HG03064 (cell line): Measurements from ENCODE around the gene GUCY1A2.

Source experiments
- ATAC-seq: cut with Tn5 transposase; IDR thresholded peaks from one replicate; pipeline ENCODE4 v1.9.1; 2021; ENCODE audit warnings: low read depth; ENCODE audit not compliant: unreplicated experiment

The GUCY1A2 gene

DNA sequence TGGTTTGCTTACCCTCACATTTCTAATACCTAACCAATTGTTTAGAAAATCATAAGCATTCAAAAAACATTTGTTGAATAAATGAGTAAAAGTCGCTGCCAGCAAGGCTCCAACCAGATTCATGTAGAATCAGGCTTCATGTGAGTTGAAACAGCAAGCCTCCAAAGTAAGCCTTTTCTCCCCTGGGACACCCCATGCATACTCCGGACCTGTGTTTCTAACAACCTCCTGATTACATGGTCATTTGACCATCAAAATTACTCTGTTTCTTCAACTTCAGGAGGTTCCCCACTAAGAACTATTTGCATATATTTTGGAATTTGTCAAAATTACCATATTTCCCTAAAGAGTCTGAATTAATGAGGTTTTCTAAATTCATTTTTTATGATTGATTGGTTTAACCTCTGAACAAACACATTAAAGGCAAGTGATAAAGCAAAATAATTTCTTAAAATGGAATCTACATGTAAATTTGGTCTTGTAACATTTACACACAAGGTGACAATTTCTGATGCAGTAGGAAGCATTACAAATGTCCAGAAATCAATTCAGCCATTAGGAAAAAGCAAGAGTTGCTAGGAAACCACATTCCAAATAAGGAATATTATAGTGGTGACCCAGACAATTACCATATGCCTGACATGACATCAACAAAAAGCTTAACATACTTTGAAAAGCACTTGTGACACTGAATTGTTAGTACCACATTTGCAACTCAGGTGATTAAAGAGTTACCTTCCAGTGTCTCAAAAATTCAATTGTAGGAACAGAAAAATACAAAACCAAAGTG, 252.6 kb downstream of the GUCY1A2 start:
- ATAC-seq, result no peak

DNA sequence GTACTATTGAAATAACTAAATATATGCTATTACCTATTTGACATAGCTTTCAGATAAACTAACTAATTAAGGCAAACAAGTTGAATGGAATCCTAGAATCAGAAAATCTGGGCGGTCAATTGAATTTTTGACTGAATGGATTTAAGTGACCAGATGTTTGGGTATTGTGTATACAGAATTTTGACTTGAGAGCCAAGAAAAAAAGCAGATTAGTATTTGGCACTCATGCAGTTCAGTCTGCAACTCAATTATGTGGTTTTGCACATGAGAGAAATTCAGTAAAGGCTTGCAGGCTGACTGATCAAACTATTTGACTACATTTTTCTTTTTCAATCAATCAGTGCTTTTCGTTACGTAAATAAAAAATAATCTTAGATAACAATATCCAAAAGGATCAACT, 254.8 kb downstream of the GUCY1A2 start:
- no peak for ATAC-seq

DNA sequence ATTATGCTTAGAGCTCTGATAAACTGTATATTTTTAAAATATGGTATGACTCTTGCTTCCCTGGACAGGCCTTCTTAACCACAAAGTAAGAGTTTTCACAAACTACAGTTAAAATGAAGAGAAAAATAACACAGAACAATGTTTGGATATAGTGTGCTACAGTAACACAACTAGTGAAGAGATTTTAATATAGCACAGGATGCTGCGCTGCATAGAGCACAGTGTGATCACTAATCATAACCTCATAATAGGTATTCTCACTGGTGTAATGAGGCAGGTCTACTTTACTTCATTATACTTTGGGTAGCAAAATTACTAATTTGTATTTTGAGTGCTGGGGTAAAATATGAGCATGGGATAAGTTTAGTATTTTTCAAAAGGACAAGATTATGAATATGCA, 256.5 kb downstream of the GUCY1A2 start:
- ATAC-seq, result no peak

DNA sequence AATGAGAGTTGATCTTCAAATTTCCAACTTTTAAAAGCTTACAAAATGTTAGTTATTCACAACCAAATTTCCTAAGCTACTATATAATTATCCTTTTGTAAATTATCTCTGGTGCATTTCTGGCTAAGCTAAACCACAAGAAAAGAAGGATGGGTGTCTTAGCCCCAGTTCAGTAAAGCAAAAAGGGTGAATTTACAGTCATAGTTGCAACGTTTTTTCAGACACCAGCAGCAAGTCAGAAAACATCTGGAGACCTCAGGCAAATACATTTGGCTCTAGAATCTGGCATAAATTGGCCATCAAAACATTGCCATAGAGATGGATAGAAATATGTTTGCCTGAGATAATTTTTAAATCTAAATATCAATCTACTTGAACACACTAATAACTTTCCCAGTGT, 257.0 kb downstream of the GUCY1A2 start:
- ATAC-seq, result no peak

DNA sequence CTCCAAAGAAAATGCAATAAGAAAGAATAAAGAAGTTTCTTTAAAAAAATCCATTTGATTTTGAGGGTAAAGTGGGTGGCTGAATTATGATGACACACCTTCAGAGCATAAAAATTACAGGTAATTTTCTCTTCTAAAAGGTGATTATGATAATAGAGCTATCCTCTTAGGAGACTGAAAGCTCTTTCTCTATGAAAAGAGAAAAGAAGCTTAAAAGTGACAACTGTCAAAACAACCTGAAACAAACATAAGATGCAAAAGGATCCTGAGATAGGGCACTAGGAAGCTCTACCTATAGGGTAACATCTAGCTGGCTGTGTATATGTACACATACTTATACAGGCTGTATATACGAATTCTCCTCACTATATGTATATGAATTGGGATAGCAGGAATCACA, 270.2 kb downstream of the GUCY1A2 start:
- ATAC-seq, result no peak

DNA sequence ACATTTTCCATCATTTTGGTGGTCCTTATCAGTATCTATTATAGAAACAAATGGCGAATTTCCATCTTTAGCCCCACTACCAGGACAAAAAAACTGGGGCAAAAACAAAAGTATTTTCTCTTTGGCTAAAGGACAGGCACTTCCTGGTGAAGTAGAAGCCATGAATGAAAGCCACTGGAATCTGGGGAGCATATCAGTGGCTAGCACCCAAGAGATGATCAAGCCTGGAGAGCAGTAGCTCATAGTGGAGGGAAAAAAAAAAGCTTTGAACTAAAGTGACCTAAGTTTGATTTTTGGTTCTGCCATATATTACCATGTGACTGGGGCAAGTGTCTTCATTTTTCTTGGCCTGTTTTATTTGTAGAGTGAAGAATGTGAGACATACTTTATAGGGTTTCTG, 272.3 kb downstream of the GUCY1A2 start:
- no peak for ATAC-seq

DNA sequence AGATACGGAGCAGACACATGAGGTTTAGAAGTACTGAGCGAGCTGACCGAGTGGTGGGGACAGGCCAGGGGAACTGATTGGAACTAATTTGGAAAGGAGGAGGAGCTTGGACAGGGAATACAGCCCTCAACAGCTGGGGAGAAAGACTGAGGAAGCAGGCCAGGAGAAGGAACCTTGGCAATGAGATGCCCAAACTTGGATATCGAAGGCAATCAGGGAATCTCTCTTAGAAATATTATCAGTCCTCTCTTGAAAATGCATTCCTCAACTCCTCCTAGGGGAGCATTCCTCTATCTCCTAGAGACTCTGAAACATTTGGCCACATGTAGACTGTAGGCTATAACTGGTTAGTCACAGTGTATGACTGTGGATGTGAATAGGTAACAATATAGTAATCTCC, 284.6 kb downstream of the GUCY1A2 start:
- no peak for ATAC-seq

DNA sequence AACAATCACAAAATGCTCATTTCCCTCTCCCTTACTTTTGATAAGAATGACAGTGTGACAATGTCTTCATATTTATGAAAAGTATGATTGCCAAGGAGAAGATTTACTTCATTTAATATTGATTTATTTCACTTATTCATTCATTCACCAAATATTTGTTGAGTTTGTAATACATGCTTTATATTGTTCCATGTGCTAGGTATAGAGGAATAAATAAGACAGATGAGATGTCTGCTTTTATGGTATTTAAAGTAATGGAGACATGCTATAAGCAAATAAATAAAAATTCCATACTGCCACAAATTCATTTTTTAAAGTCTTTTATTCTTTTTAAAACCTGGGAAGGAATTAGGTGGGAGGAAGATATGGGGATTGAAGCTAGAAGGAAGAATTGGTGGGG, 289.4 kb downstream of the GUCY1A2 start:
- no peak for ATAC-seq

DNA sequence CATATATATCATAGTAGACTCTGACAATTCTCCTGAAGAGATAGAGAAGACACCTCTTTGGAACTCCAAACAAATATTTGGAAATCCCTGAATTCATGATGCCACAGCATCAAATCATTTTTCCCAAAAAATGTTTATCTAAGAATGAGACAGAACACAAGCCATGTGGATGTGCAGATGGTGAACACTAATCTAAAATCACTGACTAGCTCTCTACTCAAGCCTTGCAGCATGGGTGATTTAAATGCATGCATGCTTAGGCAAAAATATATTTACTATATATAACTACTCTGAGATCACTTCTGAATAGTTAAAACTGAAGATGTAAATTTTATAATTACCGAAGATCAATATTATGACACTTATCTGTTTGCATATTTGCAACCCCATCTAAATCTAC, 289.9 kb downstream of the GUCY1A2 start:
- no peak for ATAC-seq

DNA sequence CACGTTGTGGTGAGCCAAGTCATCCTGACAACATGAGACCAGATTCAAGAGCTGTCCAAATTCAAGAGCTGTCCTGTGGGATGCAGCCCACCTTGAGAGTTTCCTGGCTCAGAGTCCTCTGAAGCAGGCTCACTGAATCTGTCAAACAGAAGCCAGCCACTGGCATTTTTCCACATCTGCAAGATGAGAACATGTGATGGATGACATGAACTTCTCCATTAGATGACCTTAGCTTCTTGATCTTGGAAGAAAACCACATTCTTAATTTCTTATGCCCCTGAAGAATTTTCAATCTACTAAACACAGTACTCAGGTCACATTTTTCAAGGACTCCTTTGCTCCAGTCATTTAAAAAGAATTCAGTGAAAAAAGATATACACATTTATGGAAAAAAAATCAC, 291.0 kb downstream of the GUCY1A2 start:
- no peak for ATAC-seq

DNA sequence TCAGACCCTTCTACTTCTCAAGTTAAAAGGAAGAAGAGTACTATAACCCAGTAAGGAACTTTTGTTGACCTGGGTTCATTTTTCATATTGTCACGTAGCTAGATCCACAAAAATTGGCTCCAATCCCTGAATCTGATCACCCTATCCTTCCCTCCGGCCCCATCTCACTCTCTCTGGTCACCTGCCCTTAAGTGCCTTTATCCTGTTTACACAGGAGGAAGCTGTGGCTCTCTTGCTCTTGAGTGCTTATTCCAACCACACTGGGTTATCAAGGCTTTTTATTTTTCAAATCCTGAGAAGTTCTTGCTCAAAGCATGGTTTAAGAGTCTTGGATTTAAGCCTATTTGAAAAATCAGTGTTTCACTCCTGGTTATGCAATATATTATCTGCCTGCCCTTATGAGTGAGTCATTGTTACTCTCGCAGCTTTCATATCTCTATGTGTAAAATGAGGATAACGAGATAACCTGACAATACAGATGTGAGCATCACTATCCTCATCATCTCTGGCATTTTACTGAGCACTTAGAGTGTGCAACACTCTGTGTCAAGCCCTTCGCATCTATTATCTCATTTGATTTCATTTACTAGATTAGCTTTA, 293.9 kb downstream of the GUCY1A2 start:
- no peak for ATAC-seq

DNA sequence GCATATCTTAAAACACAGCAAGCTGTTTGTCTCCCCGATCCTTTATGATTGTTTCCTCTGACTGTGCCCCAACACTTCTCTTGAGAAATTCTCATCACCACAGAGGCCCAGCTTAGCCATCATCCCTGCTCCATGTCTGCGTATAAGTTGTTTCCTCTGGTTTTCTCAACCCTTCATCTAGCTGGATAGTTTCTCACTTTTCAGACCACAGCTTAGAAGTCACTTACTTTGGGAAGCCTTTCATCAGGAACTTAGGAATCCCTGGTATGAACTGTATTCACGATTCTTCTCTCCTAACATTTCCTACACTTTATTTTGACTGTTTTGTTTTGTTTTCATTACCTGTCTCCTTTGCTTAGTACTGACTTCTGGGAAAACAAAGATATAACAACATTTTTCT, 295.2 kb downstream of the GUCY1A2 start:
- no peak for ATAC-seq

DNA sequence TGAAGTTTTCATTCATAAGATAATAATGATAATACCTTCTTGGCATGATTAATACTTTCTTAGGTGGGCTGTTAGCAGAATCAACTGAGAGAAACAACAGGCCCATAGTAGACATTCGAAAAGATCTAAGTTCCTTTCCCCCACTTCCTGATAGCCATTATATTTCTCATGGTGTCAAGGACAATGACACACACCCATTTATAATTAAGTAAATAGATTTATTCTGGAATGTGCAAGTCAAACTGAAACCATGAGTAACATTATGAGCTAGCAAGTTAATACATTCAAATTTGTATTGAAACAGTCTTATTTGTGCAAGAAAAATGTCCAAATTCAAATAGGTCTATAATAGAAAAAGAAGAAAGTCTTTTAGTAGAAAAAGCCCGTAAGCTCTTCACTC, 301.1 kb downstream of the GUCY1A2 start:
- no peak for ATAC-seq

DNA sequence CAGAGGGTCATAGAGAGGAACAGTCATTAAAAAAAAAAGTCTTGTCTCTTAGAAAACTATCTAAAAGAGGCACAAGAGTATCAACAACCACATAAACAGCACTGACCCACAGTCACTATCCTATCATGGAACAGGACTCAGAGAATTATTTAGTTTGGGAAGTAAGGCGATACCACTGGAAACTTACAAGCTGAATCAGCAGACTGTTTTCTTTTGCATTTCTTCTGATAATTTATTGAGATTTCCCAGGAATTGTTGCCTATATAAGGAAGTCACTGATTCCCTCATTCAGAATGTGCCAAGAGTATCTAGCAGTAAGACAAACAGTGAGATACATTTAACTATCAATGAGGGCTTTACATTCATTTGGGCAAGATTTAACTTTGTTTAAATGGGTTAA, 304.1 kb downstream of the GUCY1A2 start:
- ATAC-seq, result no peak

DNA sequence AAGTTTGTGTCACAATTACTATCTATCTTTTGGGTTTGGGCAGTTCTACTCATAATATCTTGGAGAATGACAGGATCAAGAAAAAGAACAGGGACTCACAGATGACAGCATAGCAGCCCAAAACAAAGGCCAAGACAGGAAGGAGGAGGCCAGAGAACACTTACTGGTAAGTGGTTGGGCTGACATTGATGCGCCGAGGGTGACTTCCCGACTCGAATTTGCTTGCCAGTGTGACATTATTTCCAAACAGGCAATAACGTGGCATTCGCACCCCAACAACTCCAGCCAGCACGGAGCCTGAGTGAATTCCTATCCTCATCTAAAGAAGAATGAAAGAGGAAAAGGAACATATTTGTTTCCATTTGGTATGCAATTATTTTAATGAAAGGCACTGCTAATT, 309.9 kb downstream of the GUCY1A2 start:
- ATAC-seq, result no peak

DNA sequence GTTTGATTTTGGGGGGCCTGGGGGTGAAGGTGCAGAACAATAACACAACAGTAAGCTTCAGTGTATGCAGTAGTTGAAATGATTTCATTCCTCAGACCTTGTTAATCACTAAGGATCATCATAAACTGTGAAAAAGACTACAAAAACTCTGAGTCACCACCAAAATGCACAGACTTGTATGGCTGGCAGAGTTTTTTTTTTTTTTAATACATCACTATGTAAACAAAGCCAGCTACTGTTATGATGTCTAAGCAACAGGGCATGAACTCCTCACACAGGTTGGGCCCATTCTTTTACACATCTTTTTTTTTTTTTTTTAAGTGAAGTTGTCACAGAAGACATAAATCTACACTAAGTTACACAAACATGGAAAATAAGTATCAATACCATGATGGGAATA, 311.9 kb downstream of the GUCY1A2 start:
- ATAC-seq, result no peak

DNA sequence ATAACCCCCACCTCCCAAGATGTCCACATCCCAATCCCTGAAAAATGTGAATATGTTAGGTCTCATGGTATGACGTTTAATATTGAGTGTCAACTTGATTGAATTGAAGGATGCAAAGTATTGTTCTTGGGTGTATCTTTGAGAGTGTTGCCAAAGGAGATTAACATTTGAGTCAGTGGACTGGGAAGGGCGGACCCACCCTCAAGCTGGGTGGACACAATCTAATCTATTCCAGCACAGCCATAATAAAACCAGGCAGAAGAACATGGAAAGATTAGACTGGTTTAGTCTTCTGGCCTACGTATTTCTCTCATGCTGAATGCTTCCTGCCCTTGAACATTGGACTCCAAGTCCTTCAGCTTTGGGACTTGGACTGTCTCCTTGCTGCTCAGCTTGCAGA, 315.5 kb downstream of the GUCY1A2 start:
- no peak for ATAC-seq

DNA sequence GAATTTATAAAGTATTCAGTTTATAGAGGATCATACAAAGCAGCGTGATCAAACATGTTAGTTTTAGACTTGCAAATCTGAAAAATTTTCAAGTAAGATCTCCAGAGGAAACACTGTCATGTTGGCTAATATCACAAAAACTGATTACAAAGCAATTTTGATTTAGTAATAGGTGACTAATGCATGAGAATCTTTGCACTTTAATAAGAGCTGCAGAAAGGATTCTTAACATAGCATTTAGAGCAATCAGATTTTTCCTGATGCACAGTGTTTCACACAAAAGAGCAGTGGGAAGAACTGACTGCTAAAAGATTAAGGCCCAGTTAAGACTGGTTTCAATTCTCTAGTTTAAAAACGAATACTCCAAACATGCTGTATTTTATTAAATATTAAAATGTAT, 321.2 kb downstream of the GUCY1A2 start:
- no peak for ATAC-seq

DNA sequence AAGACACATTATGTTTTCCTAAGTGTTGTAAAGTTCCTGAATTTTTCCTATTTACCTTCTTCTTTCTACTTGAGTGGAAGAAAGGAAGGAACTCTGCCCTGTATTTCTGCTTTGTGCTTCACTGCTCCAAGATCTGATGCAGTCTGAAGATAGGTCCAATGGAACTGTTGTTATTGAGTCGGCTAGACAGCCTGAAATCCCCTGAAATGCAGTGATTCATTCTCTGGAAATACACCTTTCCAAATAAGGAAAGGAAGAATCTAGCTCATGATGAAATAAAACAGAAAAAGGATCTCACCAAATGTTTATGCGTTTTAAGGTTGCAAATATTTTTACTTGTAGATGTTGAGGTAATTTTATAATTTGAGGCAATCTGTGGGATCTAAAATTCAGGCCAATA, 322.8 kb downstream of the GUCY1A2 start:
- no peak for ATAC-seq

DNA sequence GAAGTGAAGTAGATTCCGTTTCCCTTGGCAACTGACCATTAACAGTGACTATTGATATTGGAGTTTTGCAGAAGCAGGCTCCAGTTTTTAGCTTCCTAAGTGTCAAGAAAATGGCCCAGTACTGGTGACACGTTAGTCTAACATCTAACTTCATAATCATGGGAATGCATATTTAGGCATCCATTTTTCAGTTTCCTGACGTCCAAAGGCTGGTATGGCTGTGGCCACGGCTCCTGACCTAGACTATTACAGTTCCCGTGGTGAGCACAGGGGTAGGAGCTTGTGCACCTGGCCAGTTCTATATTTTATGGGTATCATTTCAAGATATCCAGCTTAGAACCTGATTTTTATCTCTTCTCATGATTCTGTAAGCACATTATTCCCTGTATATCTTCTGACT, 323.8 kb downstream of the GUCY1A2 start:
- no peak for ATAC-seq

DNA sequence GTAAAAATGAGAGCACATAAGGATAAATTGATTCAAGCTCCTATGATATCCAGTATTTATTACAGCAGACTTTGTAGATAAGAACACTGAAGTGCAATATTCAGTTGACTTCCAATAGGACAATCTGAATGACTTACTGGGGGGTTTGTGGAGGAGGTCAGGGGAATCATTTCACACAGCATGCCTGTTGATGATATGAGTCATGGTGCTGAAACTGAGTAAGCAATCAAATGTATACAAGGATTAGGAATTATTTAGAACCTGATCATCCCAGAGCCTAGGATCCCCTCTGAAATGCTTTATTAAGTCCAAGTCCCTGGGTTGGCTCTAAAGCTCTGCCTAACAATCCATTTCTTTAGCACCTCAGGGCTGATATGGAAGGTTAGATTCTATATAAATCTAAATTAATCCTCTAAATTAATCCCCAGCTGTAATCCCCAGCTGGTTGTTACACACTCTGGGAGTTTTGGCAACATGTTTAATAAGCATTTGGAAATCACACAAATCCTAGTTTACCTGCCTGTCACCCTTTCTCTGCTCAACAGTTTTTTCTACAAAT, 326.4 kb downstream of the GUCY1A2 start:
- no peak for ATAC-seq

DNA sequence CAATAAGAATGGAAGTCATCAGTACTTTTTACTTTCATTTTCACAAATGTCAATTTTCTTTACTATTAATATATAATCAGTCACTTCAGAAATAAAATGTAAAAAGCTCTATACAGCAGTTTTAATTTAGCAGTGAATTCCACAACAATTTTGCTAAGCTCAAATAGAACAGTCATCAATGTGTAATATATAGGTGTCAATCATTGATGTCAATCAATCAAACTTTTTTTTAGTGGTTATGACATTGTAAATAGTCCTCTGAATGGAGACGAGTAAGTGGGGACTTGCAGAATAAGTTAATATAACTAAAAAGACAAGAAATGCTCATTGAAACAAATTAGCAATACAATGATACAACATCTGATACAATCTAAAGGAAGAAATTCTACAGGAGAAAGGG, 327.4 kb downstream of the GUCY1A2 start:
- no peak for ATAC-seq
